ENCODE data around the gene PDE4B.

PDE4B gene

DNA sequence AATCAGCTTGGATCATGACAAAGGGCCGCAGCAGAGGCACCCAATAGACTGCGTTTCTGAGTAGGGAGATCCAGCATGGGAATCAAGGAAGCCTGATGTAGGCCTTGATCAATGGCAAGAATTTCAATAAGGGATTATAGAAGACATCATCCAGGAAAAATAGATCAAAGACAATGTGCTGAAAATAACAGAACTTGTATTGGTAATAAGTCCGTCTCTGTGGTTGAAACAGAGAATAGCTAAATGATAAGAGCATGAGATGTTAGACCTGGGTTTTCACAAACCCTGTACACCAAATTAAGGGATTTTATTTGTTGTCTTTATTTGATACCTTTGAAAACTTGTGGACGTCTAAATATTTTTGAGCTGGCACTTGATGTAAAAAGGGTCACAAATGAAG is 513.2 kb downstream of the PDE4B start:
- H3K4me2 ChIP-seq (ENCODE audit: low read depth, low read length, poor library complexity, severe bottlenecking): no peak overlapping the region
- TF ChIP-seq, protein P1, sequence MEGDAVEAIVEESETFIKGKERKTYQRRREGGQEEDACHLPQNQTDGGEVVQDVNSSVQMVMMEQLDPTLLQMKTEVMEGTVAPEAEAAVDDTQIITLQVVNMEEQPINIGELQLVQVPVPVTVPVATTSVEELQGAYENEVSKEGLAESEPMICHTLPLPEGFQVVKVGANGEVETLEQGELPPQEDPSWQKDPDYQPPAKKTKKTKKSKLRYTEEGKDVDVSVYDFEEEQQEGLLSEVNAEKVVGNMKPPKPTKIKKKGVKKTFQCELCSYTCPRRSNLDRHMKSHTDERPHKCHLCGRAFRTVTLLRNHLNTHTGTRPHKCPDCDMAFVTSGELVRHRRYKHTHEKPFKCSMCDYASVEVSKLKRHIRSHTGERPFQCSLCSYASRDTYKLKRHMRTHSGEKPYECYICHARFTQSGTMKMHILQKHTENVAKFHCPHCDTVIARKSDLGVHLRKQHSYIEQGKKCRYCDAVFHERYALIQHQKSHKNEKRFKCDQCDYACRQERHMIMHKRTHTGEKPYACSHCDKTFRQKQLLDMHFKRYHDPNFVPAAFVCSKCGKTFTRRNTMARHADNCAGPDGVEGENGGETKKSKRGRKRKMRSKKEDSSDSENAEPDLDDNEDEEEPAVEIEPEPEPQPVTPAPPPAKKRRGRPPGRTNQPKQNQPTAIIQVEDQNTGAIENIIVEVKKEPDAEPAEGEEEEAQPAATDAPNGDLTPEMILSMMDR (conservative IDR thresholded peaks at IDR 0.05; ENCODE audit: low read length): no peak
- no peak for TF ChIP-seq EZH2phosphoT487 (IDR thresholded peaks at IDR 0.05; ENCODE audit: borderline replicate concordance)
- no peaks in the 10 kb centered on the region for H3K27me3 ChIP-seq (ENCODE audit: insufficient read depth, low read length, poor library complexity, severe bottlenecking)
- H3F3A ChIP-seq (ENCODE audit: low read depth): no peaks in the 10 kb centered on the region
- no peaks in the 10 kb centered on the region for H3K79me2 ChIP-seq (ENCODE audit: insufficient read depth, low read length)
- H3K36me3 ChIP-seq (ENCODE audit: insufficient read depth, low read length): no peaks in the 10 kb centered on the region
- H3K4me1 ChIP-seq (ENCODE audit: insufficient read depth, low read length, poor library complexity, severe bottlenecking): peaks cover 48% of the 10 kb centered on the region
- H2AFZ ChIP-seq (ENCODE audit: low read length): no peak overlapping the region
- no peaks in the 10 kb centered on the region for H3K9me3 ChIP-seq (ENCODE audit: insufficient read depth, low read depth, low read length)
- no peaks in the 10 kb centered on the region for H3K9me2 ChIP-seq (replicated peaks; ENCODE audit: low read depth, low read length)
- H4K20me1 ChIP-seq (ENCODE audit: insufficient read depth, low read length, poor library complexity, severe bottlenecking): no peaks in the 10 kb centered on the region
- no peak overlapping the region for H3K9ac ChIP-seq (ENCODE audit: low read depth, low read length, poor library complexity, severe bottlenecking)
- no peak overlapping the region for H3K4me3 ChIP-seq (ENCODE audit: low read length, poor library complexity, severe bottlenecking)

DNA sequence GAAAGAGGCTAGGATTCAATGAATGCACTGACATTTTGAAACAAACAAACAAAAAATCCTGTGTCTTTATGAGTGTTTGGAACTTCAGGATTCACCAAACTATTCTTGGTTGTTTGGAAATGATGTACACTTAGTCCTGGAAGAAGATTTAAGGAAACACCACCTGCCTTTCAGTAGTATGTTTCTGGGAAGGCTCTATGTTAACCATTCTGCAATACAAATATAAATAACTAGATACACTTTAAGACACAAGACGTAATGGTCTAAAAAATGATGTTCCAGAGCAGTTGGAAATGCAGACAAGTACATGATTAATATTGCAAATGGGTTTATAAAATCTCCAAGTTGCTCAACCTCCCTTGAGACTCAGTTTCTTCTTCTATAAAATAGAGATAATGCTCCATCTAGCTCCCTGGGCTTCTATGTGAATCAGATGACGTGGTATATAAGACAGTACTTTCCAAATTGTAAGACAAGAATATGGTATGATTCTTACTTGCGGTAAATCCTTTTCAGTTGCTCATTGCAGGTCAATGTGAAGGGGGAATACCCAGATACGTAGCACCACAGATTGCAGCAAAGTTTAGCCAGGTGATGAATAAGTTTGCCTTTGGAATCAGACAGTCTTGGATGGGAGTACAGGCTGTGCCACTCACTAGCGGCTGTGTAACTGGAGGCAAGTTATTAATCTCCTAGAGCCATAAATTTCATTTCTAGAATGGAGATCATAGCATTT is 516.5 kb downstream of the PDE4B start:
- Histone ChIP-seq H4K20me1 (ENCODE audit: insufficient read depth, low read length, poor library complexity, severe bottlenecking) (no peaks in the 10 kb centered on the region), H3K4me2 (ENCODE audit: low read depth, low read length, poor library complexity, severe bottlenecking) (no peak overlapping the region), H2AFZ (ENCODE audit: low read length) (no peak overlapping the region), H3K27me3 (ENCODE audit: insufficient read depth, low read length, poor library complexity, severe bottlenecking) (no peaks in the 10 kb centered on the region), H3K9me2 (replicated peaks; ENCODE audit: low read depth, low read length) (no peaks in the 10 kb centered on the region), H3K36me3 (ENCODE audit: insufficient read depth, low read length) (no peaks in the 10 kb centered on the region), H3K79me2 (ENCODE audit: insufficient read depth, low read length) (no peaks in the 10 kb centered on the region), H3K9ac (ENCODE audit: low read depth, low read length, poor library complexity, severe bottlenecking) (no peak overlapping the region), H3K9me3 (ENCODE audit: insufficient read depth, low read depth, low read length) (no peaks in the 10 kb centered on the region), H3K4me1 (ENCODE audit: insufficient read depth, low read length, poor library complexity, severe bottlenecking) (peaks cover 18% of the 10 kb centered on the region), H3K4me3 (ENCODE audit: low read length, poor library complexity, severe bottlenecking) (no peak overlapping the region), H3F3A (ENCODE audit: low read depth) (no peaks in the 10 kb centered on the region)
- TF ChIP-seq, protein P1 (conservative IDR thresholded peaks at IDR 0.05; ENCODE audit: low read length): no peak
- no peak for TF ChIP-seq EZH2phosphoT487 (IDR thresholded peaks at IDR 0.05; ENCODE audit: borderline replicate concordance)

- no peak overlapping the region for H3K4me2 ChIP-seq (ENCODE audit: low read depth, low read length, poor library complexity, severe bottlenecking)
- no peaks in the 10 kb centered on the region for H3K79me2 ChIP-seq (ENCODE audit: insufficient read depth, low read length)
- H3F3A ChIP-seq (ENCODE audit: low read depth): no peaks in the 10 kb centered on the region
- H3K36me3 ChIP-seq (ENCODE audit: insufficient read depth, low read length): no peaks in the 10 kb centered on the region
- TF ChIP-seq EZH2phosphoT487 (IDR thresholded peaks at IDR 0.05; ENCODE audit: borderline replicate concordance): no peak
- TF ChIP-seq, protein P1 (conservative IDR thresholded peaks at IDR 0.05; ENCODE audit: low read length): no peak
- H3K9me3 ChIP-seq (ENCODE audit: insufficient read depth, low read depth, low read length): no peaks in the 10 kb centered on the region
- H4K20me1 ChIP-seq (ENCODE audit: insufficient read depth, low read length, poor library complexity, severe bottlenecking): no peaks in the 10 kb centered on the region
- H3K9me2 ChIP-seq (replicated peaks; ENCODE audit: low read depth, low read length): no peaks in the 10 kb centered on the region
- no peak overlapping the region for H3K4me3 ChIP-seq (ENCODE audit: low read length, poor library complexity, severe bottlenecking)
- no peak overlapping the region for H2AFZ ChIP-seq (ENCODE audit: low read length)
- peaks cover 18% of the 10 kb centered on the region for H3K4me1 ChIP-seq (ENCODE audit: insufficient read depth, low read length, poor library complexity, severe bottlenecking)
- no peak overlapping the region for H3K9ac ChIP-seq (ENCODE audit: low read depth, low read length, poor library complexity, severe bottlenecking)
- H3K27me3 ChIP-seq (ENCODE audit: insufficient read depth, low read length, poor library complexity, severe bottlenecking): no peaks in the 10 kb centered on the region
These were observed 518.4 kb downstream of the PDE4B start for GRCh38 chr1:66311092-66311491.

Measured in Loucy (cell line).